MM.1S (cell line): Measurements from ENCODE around the gene BMF.

Experiments used
- DNase-seq: peaks from one replicate; pipeline ENCODE4 v3.0.0-alpha.2; 2015
- H2AFZ ChIP-seq: fragments of 300-600 bp; sonication (generic); 2 replicates; pipeline ENCODE4 v1.6.0; 2016; ENCODE audit warnings: antibody characterized with exemption, low read length
- H3F3A ChIP-seq: fragments of 300-600 bp; sonication (generic); 2 replicates; pipeline ENCODE4 v1.6.1; 2016; ENCODE audit warnings: mild to moderate bottlenecking, antibody characterized with exemption, low read length, moderate library complexity, mixed read lengths; ENCODE audit not compliant: insufficient read depth
- H3K27ac ChIP-seq: fragments of 300-600 bp; sonication (generic); 2 replicates; pipeline ENCODE4 v1.5.1; 2016; ENCODE audit warnings: mild to moderate bottlenecking, low read length
- H3K27me3 ChIP-seq: fragments of 300-600 bp; sonication (generic); replicated peaks from 2 replicates; pipeline ENCODE4 v1.6.0; 2016; ENCODE audit warnings: low read length; ENCODE audit not compliant: insufficient read depth
- H3K36me3 ChIP-seq: fragments of 300-600 bp; sonication (generic); replicated peaks from 2 replicates; pipeline ENCODE4 v1.6.1; 2016; ENCODE audit warnings: mild to moderate bottlenecking, low read length, mixed read lengths; ENCODE audit not compliant: insufficient read depth
- H3K4me1 ChIP-seq: fragments of 300-600 bp; sonication (generic); 2 replicates; pipeline ENCODE4 v1.6.1; 2016; ENCODE audit warnings: low read length, mixed read lengths
- H3K4me2 ChIP-seq: fragments of 300-600 bp; sonication (generic); 2 replicates; pipeline ENCODE4 v1.6.0; 2016; ENCODE audit warnings: low read depth, low read length
- H3K4me3 ChIP-seq: fragments of 300-600 bp; sonication (generic); 2 replicates; pipeline ENCODE4 v1.5.1; 2016; ENCODE audit warnings: low read length, mixed read lengths
- H3K79me2 ChIP-seq: fragments of 300-600 bp; sonication (generic); 2 replicates; pipeline ENCODE4 v1.6.1; 2016; ENCODE audit warnings: mixed run types, low read length, mixed read lengths
- H3K9ac ChIP-seq: fragments of 300-600 bp; sonication (generic); 2 replicates; pipeline ENCODE4 v1.6.1; 2016; ENCODE audit warnings: low read length, mixed read lengths
- H3K9me2 ChIP-seq: fragments of 300-600 bp; sonication (generic); replicated peaks from 2 replicates; pipeline ENCODE4 v1.6.1; 2016; ENCODE audit warnings: mild to moderate bottlenecking, low read length, mixed read lengths; ENCODE audit not compliant: insufficient read depth
- H3K9me3 ChIP-seq: fragments of 300-600 bp; sonication (generic); replicated peaks from 2 replicates; pipeline ENCODE4 v1.6.1; 2016; ENCODE audit warnings: mild to moderate bottlenecking, low read length, mixed read lengths; ENCODE audit not compliant: insufficient read depth
- H4K20me1 ChIP-seq: fragments of 300-600 bp; sonication (generic); 2 replicates; pipeline ENCODE4 v1.6.1; 2016; ENCODE audit warnings: mild to moderate bottlenecking, low read length, moderate library complexity, mixed read lengths; ENCODE audit not compliant: insufficient read depth
- CTCF ChIP-seq: fragments of 300-600 bp; sonication (generic); IDR thresholded peaks from 2 replicates; pipeline ENCODE4 v1.5.1; 2016; ENCODE audit warnings: antibody characterized with exemption, low read length, mixed read lengths
- EZH2 ChIP-seq: fragments of 300-600 bp; sonication (generic); optimal IDR thresholded peaks from 2 replicates; pipeline ENCODE3; 2017; ENCODE audit warnings: low read depth, mild to moderate bottlenecking, antibody characterized with exemption, low read length, mixed read lengths
- EZH2phosphoT487 ChIP-seq: fragments of 300-600 bp; sonication (generic); IDR thresholded peaks from 2 replicates; pipeline ENCODE4 v1.6.1; 2018; ENCODE audit warnings: antibody characterized with exemption, low read length

The BMF gene

GRCh38 chr15:40087991-40088928 is 20.4 kb downstream of the BMF start:
- H3K4me1 ChIP-seq = no peaks in the 10 kb centered on the region
- H3K9me3 ChIP-seq = no peaks in the 10 kb centered on the region
- no peaks in the 10 kb centered on the region for H4K20me1 ChIP-seq
- H3K4me3 ChIP-seq = no peak overlapping the region
- no peaks in the 10 kb centered on the region for H3K27me3 ChIP-seq
- no peaks in the 10 kb centered on the region for H3F3A ChIP-seq
- no peak overlapping the region for H3K9ac ChIP-seq
- no peaks in the 10 kb centered on the region for H3K9me2 ChIP-seq
- TF ChIP-seq EZH2phosphoT487 (no peak), EZH2 (no peak), CTCF (no peak)
- no peak overlapping the region for H3K4me2 ChIP-seq
- peaks cover 10% of the 10 kb centered on the region; the same call in 1 of the 2 replicates for H3K79me2 ChIP-seq
- no peak for DNase-seq
- no peak overlapping the region for H3K27ac ChIP-seq
- H3K36me3 ChIP-seq = no peaks in the 10 kb centered on the region
- no peak overlapping the region for H2AFZ ChIP-seq

GRCh38 chr15:40087068-40087810 is 21.4 kb downstream of the BMF start:
- Histone ChIP-seq H3K4me2 (no peak overlapping the region), H3K4me1 (peaks cover 3% of the 10 kb centered on the region; the same call in 1 of the 2 replicates)

GRCh38 chr15:40085266-40085665 is 23.4 kb downstream of the BMF start:
- DNase-seq = no peak
- H3K9ac ChIP-seq = no peak overlapping the region
- H3K27me3 ChIP-seq = no peaks in the 10 kb centered on the region
- no peaks in the 10 kb centered on the region for H4K20me1 ChIP-seq
- TF ChIP-seq EZH2 = no peak
- TF ChIP-seq CTCF = no peak
- no peak for TF ChIP-seq EZH2phosphoT487
- no peaks in the 10 kb centered on the region for H3K9me2 ChIP-seq
- H3K4me1 ChIP-seq = peaks cover 6% of the 10 kb centered on the region
- 0 out of 2 replicates have a peak, but pooled peaks cover 3% of the 10 kb centered on the region for H3F3A ChIP-seq
- H3K36me3 ChIP-seq = no peaks in the 10 kb centered on the region
- H2AFZ ChIP-seq = no peak overlapping the region
- no peak overlapping the region for H3K4me2 ChIP-seq
- H3K79me2 ChIP-seq = no peaks in the 10 kb centered on the region
- no peak overlapping the region for H3K4me3 ChIP-seq
- H3K27ac ChIP-seq = no peak overlapping the region
- H3K9me3 ChIP-seq = no peaks in the 10 kb centered on the region

More at GRCh38 chr15:40087068-40087810, 21.4 kb downstream of the BMF start:
- Histone ChIP-seq H3F3A (no peaks in the 10 kb centered on the region), H3K79me2 (peaks cover under 1% of the 10 kb centered on the region; the same call in 1 of the 2 replicates), H3K9me2 (no peaks in the 10 kb centered on the region), H3K27ac (no peak overlapping the region), H3K9me3 (no peaks in the 10 kb centered on the region), H2AFZ (no peak overlapping the region), H3K4me3 (no peak overlapping the region), H3K27me3 (no peaks in the 10 kb centered on the region), H4K20me1 (no peaks in the 10 kb centered on the region), H3K9ac (no peak overlapping the region), H3K36me3 (no peaks in the 10 kb centered on the region)
- DNase-seq = no peak
- TF ChIP-seq EZH2 (no peak), EZH2phosphoT487 (no peak), CTCF (no peak)
